A673 (cell line): ENCODE measurements around the gene PPAN. TPM values are rescaled to one million over a fixed set of nuclear protein-coding genes. Genes with fewer than 3 reads are reported as not detected.

Experiments
- BruUV-seq: library from RNA; stranded (reverse); fragments of 400-500 nt; replicated peaks from 2 replicates; lab custom pipeline; 2021; lab: Mats Ljungman, UMichigan
- CTCF ChIA-PET: fragments of 300-600 bp; sonication (Branson Sonifier 250); formaldehyde crosslinking; loops from one replicate; lab custom pipeline; 2022; ENCODE audit warnings: antibody characterized with exemption; lab: Charles Lee
- POLR2A ChIA-PET: fragments of 300-600 bp; sonication (Branson Sonifier 250); formaldehyde crosslinking; loops from one replicate; lab custom pipeline; 2022; ENCODE audit warnings: antibody characterized with exemption; ENCODE audit not compliant: low non-redundant PET; lab: Charles Lee
- DNase-seq: peaks from one replicate; pipeline ENCODE4 v3.0.0-alpha.2; 2015; ENCODE audit warnings: low spot score
- H3K27ac ChIP-seq: fragments of 200-600 bp; sonication (generic); 2 replicates; pipeline ENCODE4 v1.5.1; 2016; ENCODE audit warnings: mixed run types, low read depth, mild to moderate bottlenecking, mixed read lengths, antibody characterized with exemption, low read length; ENCODE audit not compliant: poor library complexity, severe bottlenecking
- H3K27me3 ChIP-seq: fragments of 200-600 bp; sonication (generic); replicated peaks from 2 replicates; pipeline ENCODE4 v1.6.1; 2017; ENCODE audit warnings: mixed run types, low read depth, mild to moderate bottlenecking, mixed read lengths, antibody characterized with exemption, low read length; ENCODE audit not compliant: insufficient read depth, poor library complexity
- H3K36me3 ChIP-seq: fragments of 200-600 bp; sonication (generic); 2 replicates; pipeline ENCODE4 v1.6.1; 2016; ENCODE audit warnings: mixed run types, mild to moderate bottlenecking, mixed read lengths, antibody characterized with exemption, low read length; ENCODE audit not compliant: insufficient read depth, poor library complexity, severe bottlenecking
- H3K4me1 ChIP-seq: fragments of 200-600 bp; sonication (generic); 2 replicates; pipeline ENCODE4 v1.6.1; 2017; ENCODE audit warnings: mixed run types, mild to moderate bottlenecking, mixed read lengths, antibody characterized with exemption, low read length; ENCODE audit not compliant: insufficient read depth, poor library complexity, severe bottlenecking
- H3K4me3 ChIP-seq: fragments of 200-600 bp; sonication (generic); 2 replicates; pipeline ENCODE4 v1.5.1; 2016; ENCODE audit warnings: low read depth, mixed run types, mild to moderate bottlenecking, mixed read lengths, low read length; ENCODE audit not compliant: poor library complexity, severe bottlenecking
- H3K9me3 ChIP-seq: fragments of 200-600 bp; sonication (generic); 2 replicates; pipeline ENCODE4 v1.6.1; 2016; ENCODE audit warnings: mixed run types, low read depth, mild to moderate bottlenecking, mixed read lengths, antibody characterized with exemption, low read length; ENCODE audit not compliant: poor library complexity, severe bottlenecking
- EZH2 ChIP-seq: fragments of 200-600 bp; sonication (generic); IDR thresholded peaks from 2 replicates; pipeline ENCODE4 v1.6.1; 2017; ENCODE audit warnings: borderline replicate concordance, low read depth, mild to moderate bottlenecking, mixed read lengths, antibody characterized with exemption, low read length; ENCODE audit not compliant: poor library complexity, severe bottlenecking
- intact Hi-C: fragments of 100-400 bp; cut with micrococcal nuclease; formaldehyde crosslinking; loops from one replicate; pipeline ENCODE4 v1.10.0; 2022; ENCODE audit not compliant: unreplicated experiment
- total RNA-seq: library from RNA; stranded (reverse); gene quantifications from 2 replicates; pipeline ENCODE4 v1.2.3, GENCODE V29; 2021
- TF ChIP-seq, protein P1 (sequence below): fragments of 300-800, 200-600 bp; sonication (generic); conservative IDR thresholded peaks from 2 replicates; pipeline ENCODE4 v1.5.1; 2017; ENCODE audit warnings: low read depth, mild to moderate bottlenecking, antibody characterized with exemption, low read length, moderate library complexity, mixed read lengths

The PPAN gene
- total RNA-seq, 1 experiment from 2014 or later = 132 TPM

DNA sequence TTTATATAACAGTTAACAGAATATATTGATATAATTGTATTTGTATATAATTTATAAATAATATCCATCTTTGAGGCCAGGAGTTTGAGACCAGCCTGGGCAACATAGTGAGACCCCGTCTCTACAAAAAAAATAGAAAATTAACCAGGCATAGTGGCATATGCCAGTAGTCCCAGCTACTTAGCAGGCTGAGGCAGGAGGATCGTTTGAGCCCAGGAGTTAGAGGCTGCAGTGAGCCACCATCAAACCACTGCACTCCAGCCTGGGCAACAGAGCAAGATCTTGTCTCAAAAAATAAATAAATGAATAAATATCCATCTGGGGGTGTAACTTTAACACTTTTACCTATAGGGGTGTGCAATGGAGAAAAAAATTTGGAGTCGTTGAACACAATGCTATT, 21.4 kb upstream of the PPAN start:
- DNase-seq = no peak
- BruUV-seq = no TSS peak
- CTCF ChIA-PET = no interaction called here
- Histone ChIP-seq H3K27ac (no peak overlapping the region), H3K4me1 (peaks cover 4% of the 10 kb centered on the region), H3K27me3 (no peaks in the 10 kb centered on the region), H3K36me3 (no peaks in the 10 kb centered on the region), H3K4me3 (no peak overlapping the region), H3K9me3 (no peaks in the 10 kb centered on the region)
- TF ChIP-seq, protein P1, sequence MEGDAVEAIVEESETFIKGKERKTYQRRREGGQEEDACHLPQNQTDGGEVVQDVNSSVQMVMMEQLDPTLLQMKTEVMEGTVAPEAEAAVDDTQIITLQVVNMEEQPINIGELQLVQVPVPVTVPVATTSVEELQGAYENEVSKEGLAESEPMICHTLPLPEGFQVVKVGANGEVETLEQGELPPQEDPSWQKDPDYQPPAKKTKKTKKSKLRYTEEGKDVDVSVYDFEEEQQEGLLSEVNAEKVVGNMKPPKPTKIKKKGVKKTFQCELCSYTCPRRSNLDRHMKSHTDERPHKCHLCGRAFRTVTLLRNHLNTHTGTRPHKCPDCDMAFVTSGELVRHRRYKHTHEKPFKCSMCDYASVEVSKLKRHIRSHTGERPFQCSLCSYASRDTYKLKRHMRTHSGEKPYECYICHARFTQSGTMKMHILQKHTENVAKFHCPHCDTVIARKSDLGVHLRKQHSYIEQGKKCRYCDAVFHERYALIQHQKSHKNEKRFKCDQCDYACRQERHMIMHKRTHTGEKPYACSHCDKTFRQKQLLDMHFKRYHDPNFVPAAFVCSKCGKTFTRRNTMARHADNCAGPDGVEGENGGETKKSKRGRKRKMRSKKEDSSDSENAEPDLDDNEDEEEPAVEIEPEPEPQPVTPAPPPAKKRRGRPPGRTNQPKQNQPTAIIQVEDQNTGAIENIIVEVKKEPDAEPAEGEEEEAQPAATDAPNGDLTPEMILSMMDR = no peak
- TF ChIP-seq EZH2 = no peak
- POLR2A ChIA-PET = no interaction called here
- intact Hi-C loops = no loop called here

DNA sequence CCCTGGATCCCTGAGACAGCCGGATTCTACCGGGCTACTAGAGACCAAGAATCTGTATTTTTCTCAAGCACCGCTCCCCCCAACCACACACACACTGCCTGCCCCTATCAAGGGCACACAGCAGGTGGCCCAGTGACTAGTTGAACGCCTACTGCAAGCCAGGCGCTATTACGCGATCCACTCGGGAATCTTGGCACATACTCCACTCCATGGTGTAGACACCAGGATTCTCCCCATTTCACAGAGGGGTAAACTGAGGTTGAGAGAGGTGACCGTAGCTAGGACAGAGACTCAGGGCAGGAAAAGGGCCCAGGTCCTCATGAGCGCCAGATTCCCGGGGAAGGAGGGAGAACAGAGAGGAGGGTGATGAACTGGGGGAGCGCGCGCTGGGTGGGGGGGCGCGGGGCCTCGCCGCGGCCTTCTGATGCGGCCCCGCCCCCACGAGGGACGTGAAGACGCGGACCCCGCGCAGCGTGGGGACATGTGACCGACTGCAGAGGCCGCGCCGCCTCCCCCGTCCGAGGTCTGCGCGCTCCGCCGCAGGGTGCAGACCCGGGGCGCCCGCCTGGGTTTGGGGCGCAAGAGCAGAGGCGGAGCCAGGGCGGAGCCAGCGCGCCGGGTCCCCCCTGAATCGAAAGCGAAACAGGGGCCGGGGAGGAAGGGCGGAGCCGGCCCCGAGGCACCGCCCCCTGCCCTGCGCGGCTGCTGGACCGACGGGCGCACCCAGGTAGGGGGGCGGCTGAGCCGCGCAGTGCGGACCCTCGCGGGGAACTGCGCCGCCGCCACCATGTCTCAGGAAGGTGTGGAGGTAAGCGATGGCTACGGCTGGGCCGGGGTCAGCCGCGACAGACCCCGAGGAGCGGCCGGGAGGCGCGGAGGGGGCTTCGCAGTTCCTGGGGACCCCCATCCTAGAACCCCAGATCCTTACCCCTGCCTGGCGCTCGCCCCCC, 20.2 kb upstream of the PPAN start, which contains the start of gene SHFL:
TSS of gene SHFL (plus strand) at position 677 of the 950 bp plus-strand sequence. CDS start at position 788, 111 bp downstream.
- H3K4me1 ChIP-seq = peaks cover 4% of the 10 kb centered on the region
- DNase-seq = peak; percentile 77
- ChIA-PET POLR2A (no interaction called here), CTCF (no interaction called here)
- TF ChIP-seq EZH2 = no peak
- intact Hi-C loops = no loop called here
- no peaks in the 10 kb centered on the region for H3K36me3 ChIP-seq
- peak within 1 kb of the TSS; percentile 91 for H3K4me3 ChIP-seq
- BruUV-seq = no TSS peak
- no peaks in the 10 kb centered on the region for H3K27me3 ChIP-seq
- H3K27ac ChIP-seq = peak within 1 kb of the TSS; percentile 67
- no peaks in the 10 kb centered on the region for H3K9me3 ChIP-seq

DNA sequence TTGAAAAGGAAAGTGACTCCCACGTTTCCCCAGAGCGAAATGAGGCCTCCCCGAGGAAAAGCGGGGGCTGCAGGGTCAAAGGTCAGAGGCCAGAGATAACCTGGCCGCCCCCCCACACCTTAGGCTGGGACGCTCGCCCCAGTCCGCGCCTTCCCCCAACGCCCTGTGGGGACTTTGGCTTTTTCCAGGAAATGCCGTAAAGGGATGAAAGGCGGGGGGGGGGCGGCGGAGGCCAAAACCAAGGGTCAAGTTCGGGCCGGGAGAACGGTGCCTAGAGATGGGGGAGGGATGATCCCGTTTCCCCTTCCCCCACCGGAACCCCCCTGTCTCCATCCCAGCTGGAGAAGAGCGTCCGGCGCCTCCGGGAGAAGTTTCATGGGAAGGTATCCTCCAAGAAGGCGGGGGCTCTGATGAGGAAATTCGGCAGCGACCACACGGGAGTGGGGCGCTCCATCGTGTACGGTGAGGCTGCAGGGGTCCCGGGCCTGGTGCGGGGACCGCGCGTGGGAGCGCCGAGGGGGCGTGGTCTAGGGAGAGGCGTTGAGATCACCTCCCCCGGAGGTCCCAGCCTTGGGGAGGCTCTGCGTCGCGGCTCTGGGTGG, 19.5 kb upstream of the PPAN start:
- TF ChIP-seq, protein P1 = no peak
- TF ChIP-seq EZH2 = no peak
- Histone ChIP-seq H3K4me1 (peaks cover 4% of the 10 kb centered on the region), H3K27ac (peak overlapping the region; percentile 67), H3K4me3 (peak overlapping the region; percentile 91), H3K36me3 (no peaks in the 10 kb centered on the region), H3K9me3 (no peaks in the 10 kb centered on the region), H3K27me3 (no peaks in the 10 kb centered on the region)
- CTCF ChIA-PET = no interaction called here
- POLR2A ChIA-PET = no interaction called here
- intact Hi-C loops = no loop called here
- BruUV-seq = no TSS peak
- DNase-seq = no peak
